ENCODE results near the gene CPHXL.

CPHXL gene

DNA sequence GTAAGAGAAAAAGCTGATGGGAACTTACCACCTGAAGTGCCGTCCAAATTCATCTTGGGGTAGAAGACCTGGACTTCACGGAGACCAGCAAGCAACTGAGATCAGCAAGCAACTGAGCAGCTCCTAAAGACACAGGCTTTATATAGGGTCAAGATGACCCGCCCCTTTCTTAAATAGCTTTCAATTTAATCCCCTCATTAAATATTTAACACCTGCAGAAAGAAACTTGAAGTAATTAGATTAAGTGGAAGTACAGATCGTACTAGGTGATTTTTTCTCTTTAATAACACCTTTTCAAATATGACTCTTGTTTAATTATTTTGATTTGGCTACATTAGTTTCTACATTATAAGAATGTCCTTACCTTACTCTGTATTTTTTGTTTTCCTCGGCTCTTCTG lies at the start of gene CPHXL:
CPHXL (minus strand) TSS at position 101 of the 400 bp plus-strand sequence; CDS start at position 53, 48 bp downstream.
- no peak within 1 kb of the TSS for H3K4me3 ChIP-seq (ENCODE audit: low read length)
- TF ChIP-seq, protein P1, sequence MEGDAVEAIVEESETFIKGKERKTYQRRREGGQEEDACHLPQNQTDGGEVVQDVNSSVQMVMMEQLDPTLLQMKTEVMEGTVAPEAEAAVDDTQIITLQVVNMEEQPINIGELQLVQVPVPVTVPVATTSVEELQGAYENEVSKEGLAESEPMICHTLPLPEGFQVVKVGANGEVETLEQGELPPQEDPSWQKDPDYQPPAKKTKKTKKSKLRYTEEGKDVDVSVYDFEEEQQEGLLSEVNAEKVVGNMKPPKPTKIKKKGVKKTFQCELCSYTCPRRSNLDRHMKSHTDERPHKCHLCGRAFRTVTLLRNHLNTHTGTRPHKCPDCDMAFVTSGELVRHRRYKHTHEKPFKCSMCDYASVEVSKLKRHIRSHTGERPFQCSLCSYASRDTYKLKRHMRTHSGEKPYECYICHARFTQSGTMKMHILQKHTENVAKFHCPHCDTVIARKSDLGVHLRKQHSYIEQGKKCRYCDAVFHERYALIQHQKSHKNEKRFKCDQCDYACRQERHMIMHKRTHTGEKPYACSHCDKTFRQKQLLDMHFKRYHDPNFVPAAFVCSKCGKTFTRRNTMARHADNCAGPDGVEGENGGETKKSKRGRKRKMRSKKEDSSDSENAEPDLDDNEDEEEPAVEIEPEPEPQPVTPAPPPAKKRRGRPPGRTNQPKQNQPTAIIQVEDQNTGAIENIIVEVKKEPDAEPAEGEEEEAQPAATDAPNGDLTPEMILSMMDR (conservative IDR thresholded peaks at IDR 0.05; ENCODE audit: low read length) = no peak
- no peak for DNase-seq (ENCODE audit: low read depth)

DNA sequence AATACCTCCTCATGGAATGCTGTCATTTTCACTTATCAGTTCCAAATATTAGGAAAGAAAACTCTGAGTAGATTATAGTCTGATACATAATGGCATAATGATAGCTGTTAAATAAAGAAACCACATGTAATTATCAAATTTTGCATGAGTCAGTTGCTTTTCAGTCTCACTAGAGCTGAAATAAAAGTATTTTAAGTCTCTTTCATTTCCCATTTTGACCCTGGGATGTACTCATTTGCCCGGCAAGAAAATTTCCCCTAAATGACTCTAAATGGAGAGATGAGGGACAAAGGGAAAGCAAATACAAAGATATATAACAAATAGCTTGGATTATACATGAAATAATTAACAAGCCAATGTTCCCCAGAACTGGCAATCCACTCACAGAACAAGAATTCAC lies 47.9 kb upstream of the CPHXL start:
- no peak overlapping the region for H3K4me3 ChIP-seq (ENCODE audit: low read length)
- no peak for DNase-seq (ENCODE audit: low read depth)
- TF ChIP-seq, protein P1 (conservative IDR thresholded peaks at IDR 0.05; ENCODE audit: low read length) = no peak

DNA sequence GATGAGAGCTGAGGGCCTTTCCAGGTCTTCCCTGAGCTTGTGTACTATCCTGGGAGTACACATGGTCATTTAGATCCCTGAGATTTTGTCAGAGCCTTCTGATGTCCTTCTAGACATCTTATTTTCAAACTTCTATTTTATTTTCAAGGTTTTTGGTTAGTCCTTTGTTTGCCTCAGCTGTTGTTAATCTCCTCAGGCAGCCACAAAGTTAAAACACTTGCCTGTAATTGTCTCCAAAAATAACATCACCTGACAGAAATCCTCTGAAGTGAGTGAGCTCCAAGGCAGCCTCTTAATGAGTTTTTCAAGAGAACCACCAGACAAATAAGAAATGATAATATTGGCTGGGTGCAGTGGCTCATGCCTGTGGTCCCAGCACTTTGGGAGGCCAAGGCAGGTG lies 43.8 kb upstream of the CPHXL start:
- no peak overlapping the region for H3K4me3 ChIP-seq (ENCODE audit: low read length)
- TF ChIP-seq, protein P1 (conservative IDR thresholded peaks at IDR 0.05; ENCODE audit: low read length) = no peak
- DNase-seq (ENCODE audit: low read depth) = no peak

DNA sequence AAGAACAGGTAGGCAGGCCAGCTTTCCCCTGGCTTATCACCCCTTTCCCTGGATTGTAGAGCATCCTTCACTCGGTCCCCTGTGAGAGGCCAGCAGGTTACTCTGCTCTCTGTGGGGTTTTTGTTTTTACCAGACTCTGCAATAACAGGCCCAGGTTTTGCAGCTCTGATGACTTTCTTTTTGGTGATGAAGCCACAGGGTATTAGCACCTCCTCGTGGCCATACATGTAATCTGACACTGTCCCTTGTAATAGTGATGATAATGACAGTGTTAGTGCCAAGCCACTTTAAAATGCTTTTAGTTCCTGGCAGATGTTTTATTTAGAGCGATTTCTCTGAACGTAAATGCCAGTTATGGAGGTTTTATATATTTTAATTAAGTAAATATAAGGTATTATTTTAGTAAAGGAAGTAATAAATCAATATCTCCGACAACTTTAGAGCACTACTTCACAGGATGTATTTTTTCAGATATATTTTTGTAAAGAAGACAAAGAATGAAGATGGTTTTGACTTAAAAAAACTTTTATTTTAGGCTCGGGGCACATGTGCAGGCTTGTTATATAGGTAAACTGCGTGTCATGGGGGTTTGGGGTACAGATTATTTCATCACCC lies 38.0 kb upstream of the CPHXL start:
- TF ChIP-seq, protein P1 (conservative IDR thresholded peaks at IDR 0.05; ENCODE audit: low read length) = peak; percentile 91
- peak; percentile 72 for DNase-seq (ENCODE audit: low read depth)
- H3K4me3 ChIP-seq (ENCODE audit: low read length) = no peak overlapping the region

DNA sequence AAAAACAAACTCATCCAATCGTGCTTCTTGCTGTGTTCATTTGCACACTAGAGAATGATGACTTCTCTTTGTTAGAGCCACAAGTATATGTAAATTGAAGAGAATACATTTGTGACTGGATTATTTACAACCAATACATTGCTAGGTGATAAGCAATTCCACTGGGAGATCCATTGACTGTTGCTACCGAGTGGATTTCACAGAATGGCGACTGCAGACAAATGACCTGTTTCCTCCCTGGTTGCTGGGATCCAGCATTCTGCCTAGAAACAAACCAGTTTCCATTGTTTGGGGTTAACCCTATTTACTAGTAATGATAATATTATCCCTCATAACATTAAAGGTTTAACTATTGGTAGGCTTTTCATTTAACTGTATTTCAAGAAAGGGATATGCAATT lies 36.9 kb upstream of the CPHXL start:
- TF ChIP-seq, protein P1 (conservative IDR thresholded peaks at IDR 0.05; ENCODE audit: low read length) = no peak
- DNase-seq (ENCODE audit: low read depth) = no peak

DNA sequence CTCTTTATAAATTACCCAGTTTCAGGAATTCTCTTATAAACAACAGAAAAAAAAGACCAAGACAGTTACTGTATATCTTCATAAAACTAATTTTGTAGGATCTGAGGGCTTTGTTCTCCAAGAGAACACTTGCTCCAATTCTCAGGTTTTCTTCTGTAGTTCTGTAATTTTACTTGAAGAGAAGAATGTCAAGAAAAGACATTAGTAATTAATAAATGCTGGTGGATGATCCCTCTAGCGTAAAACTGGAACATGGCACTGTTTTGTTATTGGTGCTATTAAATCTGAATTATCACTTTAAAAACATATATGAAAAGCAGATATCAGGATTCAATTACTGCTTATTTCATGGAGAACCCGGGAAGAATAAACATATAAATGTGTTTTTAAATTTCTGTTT lies 36.5 kb upstream of the CPHXL start:
- TF ChIP-seq, protein P1 (conservative IDR thresholded peaks at IDR 0.05; ENCODE audit: low read length) = no peak
- H3K4me3 ChIP-seq (ENCODE audit: low read length) = no peak overlapping the region
- DNase-seq (ENCODE audit: low read depth) = no peak

More for the DNA sequence above, 36.9 kb upstream of the CPHXL start:
- H3K4me3 ChIP-seq (ENCODE audit: low read length) = no peak overlapping the region

DNA sequence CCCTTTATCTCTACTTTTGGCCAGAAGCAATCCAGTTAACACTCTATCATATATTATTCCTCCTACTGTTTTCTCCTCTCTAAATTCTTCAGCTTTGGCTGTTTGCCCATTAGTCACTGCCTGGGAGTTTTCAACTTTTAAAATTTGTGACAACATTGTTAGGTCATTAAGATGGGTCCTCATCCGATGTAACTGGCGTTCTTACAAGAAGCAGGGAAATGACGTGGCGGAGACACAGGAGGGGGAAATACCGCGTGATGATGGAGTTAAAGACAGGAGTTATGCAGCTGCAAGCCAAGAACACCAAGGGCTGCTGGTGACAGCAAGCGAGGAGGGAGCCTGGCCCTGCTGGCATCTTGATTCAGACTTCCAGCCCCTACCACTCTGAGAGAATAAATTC lies 34.8 kb upstream of the CPHXL start:
- DNase-seq (ENCODE audit: low read depth) = peak; percentile 3
- TF ChIP-seq, protein P1 (conservative IDR thresholded peaks at IDR 0.05; ENCODE audit: low read length) = no peak
- no peak overlapping the region for H3K4me3 ChIP-seq (ENCODE audit: low read length)

Data from AG10803 (cell line).